ENCODE results near the gene ACTA2. TPM values are rescaled to one million over a fixed set of nuclear protein-coding genes. Genes with fewer than 3 reads are reported as not detected.

The ACTA2 gene
- 10 to 100 TPM in 1 of 2 experiments, 1 to 10 TPM in 1; 8.5 to 10.2 TPM for total RNA-seq

GRCh38 chr10:88952647-88953111 lies at the start of gene ACTA2:
TSS of gene ACTA2 (minus strand) at chr10:88952773. CDS start at chr10:88948930, 3,843 bp downstream.
- ATAC-seq = no peak
- intact Hi-C loops (cut with DNase I, micrococcal nuclease) = no loop called here
- Mint-ChIP-seq H3K27ac (no peak within 1 kb of the TSS), H3K27me3 (no peaks in the 10 kb centered on the region), H3K4me3 (no peak within 1 kb of the TSS), H3K36me3 (ENCODE audit: low read depth) (no peaks in the 10 kb centered on the region), H3K4me1 (no peaks in the 10 kb centered on the region), H3K9me3 (ENCODE audit: low read depth) (no peaks in the 10 kb centered on the region)
- ChIA-PET CTCF (interaction anchor here (1.6 kb wide), 1 partner anchor 116 kb away, joined by 5 read pairs; no protein-coding TSS in a partner anchor), POLR2A (no interaction called here)
- no peak for DNase-seq

GRCh38 chr10:89001729-89002072 lies 49.1 kb upstream of the ACTA2 start:
- Mint-ChIP-seq H3K4me3 (peak overlapping the region; percentile 62), H3K27ac (peak overlapping the region; percentile 80), H3K36me3 (ENCODE audit: low read depth) (peaks cover 16% of the 10 kb centered on the region), H3K9me3 (ENCODE audit: low read depth) (no peaks in the 10 kb centered on the region), H3K27me3 (no peaks in the 10 kb centered on the region), H3K4me1 (peaks cover 56% of the 10 kb centered on the region)
- POLR2A ChIA-PET = interaction anchor here (0.7 kb wide), 1 partner anchor 94 kb away, joined by 5 read pairs; no protein-coding TSS in a partner anchor
- CTCF ChIA-PET = interaction anchor here (0.7 to 2.9 kb wide), 7 partner anchors 10 to 214 kb away, joined by 3 to 16 read pairs (median 3); partner anchors contain the start of gene FAS
- ATAC-seq (peak; percentile 7), DNase-seq (peak; percentile 24)
- intact Hi-C loops (cut with DNase I, micrococcal nuclease) = loop anchor here (1.0 to 5.0 kb wide), 7 partner anchors 10 to 161 kb away; partner anchors contain the start of gene FAS (in 1 of the 2)

- intact Hi-C loops (cut with DNase I, micrococcal nuclease) = loop anchor here (1.0 to 5.0 kb wide), 4 partner anchors 10 to 161 kb away; partner anchors contain the start of gene FAS (in 1 of the 2)
- no peaks in the 10 kb centered on the region for H3K27me3 Mint-ChIP-seq
- peak; percentile 67 for DNase-seq
- no peaks in the 10 kb centered on the region for H3K9me3 Mint-ChIP-seq (ENCODE audit: low read depth)
- ATAC-seq = peak; percentile 82
- H3K4me3 Mint-ChIP-seq = peak overlapping the region; percentile 62
- peak overlapping the region; percentile 80 for H3K27ac Mint-ChIP-seq
- POLR2A ChIA-PET = interaction anchor here (0.7 to 1.0 kb wide), 3 partner anchors 11 to 93 kb away, joined by 5 to 8 read pairs (median 5); partner anchors contain the start of gene FAS
- CTCF ChIA-PET = interaction anchor here (0.6 to 2.9 kb wide), 10 partner anchors 10 to 215 kb away, joined by 3 to 16 read pairs (median 4); partner anchors contain the start of gene FAS
- H3K36me3 Mint-ChIP-seq (ENCODE audit: low read depth) = peaks cover 16% of the 10 kb centered on the region
- peaks cover 60% of the 10 kb centered on the region for H3K4me1 Mint-ChIP-seq
These were observed 48.6 kb upstream of the ACTA2 start for GRCh38 chr10:89001024-89001728.

GRCh38 chr10:88999625-89000024 lies 47.1 kb upstream of the ACTA2 start:
- Mint-ChIP-seq H3K9me3 (ENCODE audit: low read depth) (no peaks in the 10 kb centered on the region), H3K4me1 (peaks cover 73% of the 10 kb centered on the region), H3K27me3 (no peaks in the 10 kb centered on the region), H3K36me3 (ENCODE audit: low read depth) (peaks cover 13% of the 10 kb centered on the region), H3K27ac (no peak overlapping the region), H3K4me3 (peak overlapping the region; percentile 30)
- ChIA-PET POLR2A (interaction anchor here (0.9 kb wide), 1 partner anchor 8 kb away, joined by 3 read pairs; no protein-coding TSS in a partner anchor), CTCF (interaction anchor here (1.0 to 2.9 kb wide), 4 partner anchors 8 to 565 kb away, joined by 3 to 16 read pairs (median 4); partner anchors contain the start of gene FAS)
- intact Hi-C loops (cut with DNase I, micrococcal nuclease) = loop anchor here (5.0 to 10.0 kb wide), 4 partner anchors 37 to 1875 kb away; partner anchors contain the start of genes KLLN (in 1 of the 2), PTEN (in 1 of the 2) and RPP30 (in 1 of the 2)
- ATAC-seq = no peak
- DNase-seq = no peak

GRCh38 chr10:88996927-88997326 lies 44.4 kb upstream of the ACTA2 start:
- Mint-ChIP-seq H3K27ac (no peak overlapping the region), H3K36me3 (ENCODE audit: low read depth) (peaks cover 4% of the 10 kb centered on the region), H3K4me1 (peaks cover 67% of the 10 kb centered on the region), H3K27me3 (no peaks in the 10 kb centered on the region), H3K9me3 (ENCODE audit: low read depth) (no peaks in the 10 kb centered on the region), H3K4me3 (no peak overlapping the region)
- no peak for DNase-seq
- intact Hi-C loops (cut with DNase I, micrococcal nuclease) = loop anchor here in 1 of 2 experiments (10.0 kb wide), 2 partner anchors 1132 to 1878 kb away; partner anchors contain the start of genes KLLN, PTEN and RPP30
- POLR2A ChIA-PET = no interaction called here
- ATAC-seq = no peak
- CTCF ChIA-PET = interaction anchor here (0.7 to 4.4 kb wide), 3 partner anchors 13 to 65 kb away, joined by 3 to 21 read pairs (median 6); no protein-coding TSS in a partner anchor

- Mint-ChIP-seq H3K27ac (peak overlapping the region; percentile 59), H3K36me3 (ENCODE audit: low read depth) (peaks cover 6% of the 10 kb centered on the region), H3K4me1 (peaks cover 55% of the 10 kb centered on the region), H3K4me3 (peak overlapping the region; percentile 20), H3K9me3 (ENCODE audit: low read depth) (no peaks in the 10 kb centered on the region), H3K27me3 (no peaks in the 10 kb centered on the region)
- ChIA-PET CTCF (interaction anchor here (1.5 to 6.3 kb wide), 4 partner anchors 8 to 59 kb away, joined by 3 to 53 read pairs (median 14); no protein-coding TSS in a partner anchor), POLR2A (no interaction called here)
- peak; percentile 23 for DNase-seq
- ATAC-seq = no peak
- intact Hi-C loops (cut with DNase I, micrococcal nuclease) = loop anchor here in 1 of 2 experiments (10.0 kb wide), 2 partner anchors 1131 to 1879 kb away; partner anchors contain the start of genes KLLN, PTEN and RPP30
These were observed 42.7 kb upstream of the ACTA2 start for GRCh38 chr10:88995156-88995876.

- peak overlapping the region; percentile 60 for H3K27ac Mint-ChIP-seq
- ATAC-seq (no peak), DNase-seq (no peak)
- no peaks in the 10 kb centered on the region for H3K27me3 Mint-ChIP-seq
- ChIA-PET CTCF (interaction anchor here (0.6 to 6.3 kb wide), 7 partner anchors 10 to 246 kb away, joined by 3 to 53 read pairs (median 3); no protein-coding TSS in a partner anchor), POLR2A (no interaction called here)
- H3K4me1 Mint-ChIP-seq = peaks cover 60% of the 10 kb centered on the region
- H3K9me3 Mint-ChIP-seq (ENCODE audit: low read depth) = no peaks in the 10 kb centered on the region
- H3K36me3 Mint-ChIP-seq (ENCODE audit: low read depth) = peaks cover 6% of the 10 kb centered on the region
- intact Hi-C loops (cut with DNase I, micrococcal nuclease) = loop anchor here (5.0 to 10.0 kb wide), 5 partner anchors 112 to 1881 kb away; partner anchors contain the start of genes IFIT5 (in 1 of the 2), KLLN (in 1 of the 2), PTEN (in 1 of the 2) and RPP30 (in 1 of the 2)
- peak overlapping the region; percentile 43 for H3K4me3 Mint-ChIP-seq
These were observed 41.4 kb upstream of the ACTA2 start for GRCh38 chr10:88994019-88994418.

GRCh38 chr10:88992921-88993524 lies 40.5 kb upstream of the ACTA2 start:
- ChIA-PET CTCF (interaction anchor here (0.6 to 6.3 kb wide), 10 partner anchors 8 to 247 kb away, joined by 3 to 53 read pairs (median 4); no protein-coding TSS in a partner anchor), POLR2A (interaction anchor here (0.7 kb wide), 1 partner anchor 251 kb away, joined by 3 read pairs; no protein-coding TSS in a partner anchor)
- no peaks in the 10 kb centered on the region for H3K27me3 Mint-ChIP-seq
- peak overlapping the region; percentile 87 for H3K4me3 Mint-ChIP-seq
- H3K9me3 Mint-ChIP-seq (ENCODE audit: low read depth) = no peaks in the 10 kb centered on the region
- no peak for ATAC-seq
- peak overlapping the region; percentile 74 for H3K27ac Mint-ChIP-seq
- peaks cover 6% of the 10 kb centered on the region for H3K36me3 Mint-ChIP-seq (ENCODE audit: low read depth)
- peaks cover 64% of the 10 kb centered on the region for H3K4me1 Mint-ChIP-seq
- no peak for DNase-seq
- intact Hi-C loops (cut with DNase I, micrococcal nuclease) = loop anchor here (5.0 to 10.0 kb wide), 5 partner anchors 111 to 1882 kb away; partner anchors contain the start of genes IFIT5 (in 1 of the 2), KLLN (in 1 of the 2), PTEN (in 1 of the 2) and RPP30 (in 1 of the 2)

GRCh38 chr10:88991899-88992320 lies 39.3 kb upstream of the ACTA2 start:
- Mint-ChIP-seq H3K27me3 (no peaks in the 10 kb centered on the region), H3K9me3 (ENCODE audit: low read depth) (no peaks in the 10 kb centered on the region), H3K27ac (peak overlapping the region; percentile 94), H3K4me3 (peak overlapping the region; percentile 87), H3K36me3 (ENCODE audit: low read depth) (peaks cover 8% of the 10 kb centered on the region), H3K4me1 (peaks cover 67% of the 10 kb centered on the region)
- POLR2A ChIA-PET = interaction anchor here (0.5 to 1.1 kb wide), 5 partner anchors 8 to 303 kb away, joined by 3 to 5 read pairs (median 4); no protein-coding TSS in a partner anchor
- peak; percentile 1 for ATAC-seq
- no peak for DNase-seq
- CTCF ChIA-PET = interaction anchor here (0.7 to 6.3 kb wide), 13 partner anchors 9 to 1991 kb away, joined by 3 to 53 read pairs (median 8); no protein-coding TSS in a partner anchor
- intact Hi-C loops (cut with DNase I, micrococcal nuclease) = loop anchor here (1.0 to 10.0 kb wide), 11 partner anchors 9 to 1883 kb away; partner anchors contain the start of genes IFIT5 (in 1 of the 2), KIF20B (in 1 of the 2), KLLN (in 1 of the 2) and PTEN (in 1 of the 2)

All from activated CD4-positive, alpha-beta T cell treated with anti-CD3 and anti-CD28 coated beads for 36 hours (primary cell).